GM12891 (cell line): ENCODE measurements around the gene NDFIP2. TPM values are rescaled to one million over a fixed set of nuclear protein-coding genes. Genes with fewer than 3 reads are reported as not detected.

Experiments
- DNase-seq: peaks from one replicate; pipeline ENCODE4 v3.0.0; 2011; ENCODE audit warnings: low spot score; ENCODE audit not compliant: insufficient read length
- FAIRE-seq: peaks from 2 replicates; lab custom pipeline; 2011; peaks lifted over from hg19 to GRCh38; lab: Jason Lieb, UNC
- PAX5 ChIP-seq: IDR thresholded peaks from 2 replicates; pipeline ENCODE4 v1.6.1; 2011; ENCODE audit warnings: low read length, moderate library complexity, mild to moderate bottlenecking; ENCODE audit not compliant: insufficient read depth, severe bottlenecking
- POLR2A ChIP-seq: IDR thresholded peaks from 2 replicates; pipeline ENCODE4 v1.6.1; 2011; ENCODE audit warnings: low read depth, low read length, control low read depth
- POLR2AphosphoS5 ChIP-seq: IDR thresholded peaks from 2 replicates; pipeline ENCODE4 v1.6.1; 2011; ENCODE audit warnings: low read depth, low read length, control low read depth
- POU2F2 ChIP-seq: IDR thresholded peaks from 2 replicates; pipeline ENCODE4 v1.6.1; 2011; ENCODE audit warnings: low read depth, mild to moderate bottlenecking, control low read depth, low read length, moderate library complexity
- SPI1 ChIP-seq: IDR thresholded peaks from 2 replicates; pipeline ENCODE4 v1.6.1; 2011; ENCODE audit warnings: low read depth, low read length, control low read depth
- TAF1 ChIP-seq: IDR thresholded peaks from 2 replicates; pipeline ENCODE4 v1.6.1; 2011; ENCODE audit warnings: low read depth, low read length, control low read depth
- polyA plus RNA-seq: library from polyadenylated mRNA; unstranded; fragments of >200 nt; gene quantifications from one replicate; pipeline ENCODE4 v1.2.1, GENCODE V29; 2012; ENCODE audit warnings: low read depth, missing spikeins, inconsistent platforms; ENCODE audit not compliant: missing spikeins

Gene NDFIP2, protein sequence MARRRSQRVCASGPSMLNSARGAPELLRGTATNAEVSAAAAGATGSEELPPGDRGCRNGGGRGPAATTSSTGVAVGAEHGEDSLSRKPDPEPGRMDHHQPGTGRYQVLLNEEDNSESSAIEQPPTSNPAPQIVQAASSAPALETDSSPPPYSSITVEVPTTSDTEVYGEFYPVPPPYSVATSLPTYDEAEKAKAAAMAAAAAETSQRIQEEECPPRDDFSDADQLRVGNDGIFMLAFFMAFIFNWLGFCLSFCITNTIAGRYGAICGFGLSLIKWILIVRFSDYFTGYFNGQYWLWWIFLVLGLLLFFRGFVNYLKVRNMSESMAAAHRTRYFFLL
- 19.5 TPM for polyA plus RNA-seq

DNA sequence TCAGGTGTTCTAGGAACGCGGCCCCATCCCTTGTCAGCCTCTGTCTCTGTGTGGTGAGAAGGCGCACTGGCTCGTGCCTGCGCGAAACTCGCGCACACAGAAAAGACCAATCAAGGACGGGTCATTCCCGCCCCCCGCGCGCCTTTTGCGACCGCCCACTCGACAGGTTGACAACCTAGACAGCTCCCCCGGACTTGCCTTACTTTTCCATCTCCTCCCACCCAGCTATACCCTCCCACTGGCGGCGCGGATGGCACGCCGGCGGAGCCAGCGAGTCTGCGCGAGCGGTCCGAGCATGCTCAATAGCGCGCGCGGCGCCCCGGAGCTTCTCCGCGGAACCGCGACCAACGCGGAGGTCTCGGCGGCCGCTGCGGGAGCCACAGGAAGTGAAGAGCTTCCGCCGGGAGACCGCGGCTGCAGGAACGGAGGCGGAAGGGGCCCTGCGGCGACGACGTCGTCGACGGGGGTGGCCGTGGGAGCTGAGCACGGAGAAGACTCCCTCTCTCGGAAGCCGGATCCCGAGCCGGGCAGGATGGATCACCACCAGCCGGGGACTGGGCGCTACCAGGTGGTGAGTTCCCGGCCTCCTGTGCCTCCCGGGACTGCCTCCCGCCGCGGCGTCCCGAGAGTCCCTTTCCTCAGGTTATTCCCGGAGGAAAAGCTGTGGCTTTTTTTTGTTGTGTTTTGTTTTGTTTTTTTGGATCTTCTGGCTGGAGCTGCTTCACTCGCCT lies at the start of gene NDFIP2:
Gene NDFIP2, plus strand, starts transcription at position 202 of the 731 bp plus-strand sequence. Its CDS starts 49 bp downstream, at position 251.
- DNase-seq (peak; percentile 52), FAIRE-seq (peak; percentile 99)
- peak; percentile 46; the same call in 1 of the 2 replicates for TF ChIP-seq POU2F2
- TF ChIP-seq PAX5: no peak
- TF ChIP-seq POLR2AphosphoS5: peak; percentile 60
- TF ChIP-seq SPI1: peak; percentile 21; the same call in 1 of the 2 replicates
- TF ChIP-seq POLR2A: peak; percentile 81
- no peak; the same call in 1 of the 2 replicates for TF ChIP-seq TAF1

DNA sequence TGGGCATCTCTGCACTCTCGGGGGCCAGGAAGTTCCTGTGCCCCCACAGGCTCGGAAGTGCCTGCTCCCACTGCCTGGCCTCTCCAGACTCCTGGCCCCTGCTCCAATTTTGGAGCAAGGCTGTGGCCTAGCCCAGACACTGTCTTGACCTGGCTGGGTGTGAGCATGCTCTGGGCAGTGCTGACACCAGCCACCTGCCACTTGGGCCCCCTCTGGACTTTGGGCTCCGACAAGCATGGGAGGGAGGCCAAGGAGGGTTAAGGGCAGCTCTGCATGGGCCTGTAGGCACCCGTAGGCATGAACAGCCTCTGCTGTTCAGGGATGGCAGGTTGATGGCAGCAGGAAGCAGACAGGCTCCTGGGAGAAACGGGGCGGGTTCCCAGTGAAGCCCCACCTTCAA lies 48.9 kb upstream of the NDFIP2 start:
- FAIRE-seq (no peak), DNase-seq (no peak)
- TF ChIP-seq POLR2A (no peak), POU2F2 (no peak), PAX5 (no peak), SPI1 (no peak), POLR2AphosphoS5 (no peak), TAF1 (no peak)

DNA sequence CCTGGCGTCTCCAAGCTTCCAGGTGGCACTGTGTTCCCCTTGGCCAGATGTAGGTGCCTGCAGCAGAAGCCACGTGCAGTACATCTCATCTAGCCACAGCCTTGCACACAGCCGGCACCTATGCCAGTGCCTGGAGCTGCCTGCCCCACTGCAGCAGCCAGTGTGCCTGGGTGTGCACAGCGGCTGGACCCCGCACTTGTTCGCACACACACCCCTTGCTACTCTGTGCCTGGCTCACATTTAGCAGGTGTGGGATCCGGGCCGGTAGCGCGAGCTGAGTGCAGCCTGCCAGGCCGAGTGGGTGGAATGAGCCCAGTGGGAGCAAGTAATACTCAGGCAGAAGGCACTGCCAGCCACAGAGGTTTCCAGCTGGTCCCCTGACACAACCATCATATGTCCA lies 48.0 kb upstream of the NDFIP2 start:
- FAIRE-seq: no peak
- TF ChIP-seq TAF1 (no peak), POLR2AphosphoS5 (no peak), SPI1 (no peak), PAX5 (no peak), POU2F2 (no peak), POLR2A (no peak)
- DNase-seq: no peak

DNA sequence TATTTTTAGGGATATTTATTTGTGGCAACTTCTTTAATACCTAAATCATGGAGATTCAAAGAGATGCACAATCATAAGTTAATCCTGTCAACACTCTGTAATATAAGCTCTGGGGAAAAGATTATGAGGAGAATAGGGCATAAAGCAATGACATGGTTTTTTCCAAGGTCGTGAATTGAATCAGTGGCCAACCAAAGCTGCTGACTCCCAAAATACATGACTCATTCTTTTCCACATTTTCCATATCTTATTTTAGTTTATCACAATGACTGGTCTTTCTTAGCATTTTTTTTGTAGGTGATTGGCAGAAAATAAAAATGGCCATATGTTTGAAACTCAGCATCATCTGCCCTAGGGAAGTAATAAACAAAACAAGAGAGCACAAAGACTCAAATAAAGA lies 46.4 kb upstream of the NDFIP2 start:
- DNase-seq: no peak

DNA sequence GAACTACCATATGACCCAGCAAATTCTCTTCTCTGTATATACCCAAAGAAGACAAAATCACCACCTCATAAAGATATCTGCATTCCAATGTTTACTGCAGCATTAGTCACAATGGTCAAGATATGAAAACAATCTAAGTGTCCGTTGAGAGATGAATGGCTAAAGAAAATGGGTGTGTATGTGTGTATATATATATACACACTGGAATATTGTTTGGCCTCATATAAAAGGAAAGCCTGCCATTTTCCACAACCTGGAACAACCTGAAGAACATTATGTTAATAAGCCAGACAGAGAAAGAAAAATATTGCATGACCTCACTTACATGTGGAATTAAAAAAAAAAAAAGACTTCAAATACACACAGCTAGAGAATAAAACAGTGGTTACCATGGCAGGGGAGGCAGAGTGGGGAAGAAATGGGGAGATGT lies 45.4 kb upstream of the NDFIP2 start:
- DNase-seq: no peak
- FAIRE-seq: no peak
- TF ChIP-seq POLR2A (no peak), POLR2AphosphoS5 (no peak), TAF1 (no peak), SPI1 (no peak), PAX5 (no peak), POU2F2 (no peak)

More for the DNA sequence above, 46.4 kb upstream of the NDFIP2 start:
- FAIRE-seq: no peak
- TF ChIP-seq PAX5 (no peak), POLR2AphosphoS5 (no peak), POU2F2 (no peak), POLR2A (no peak), TAF1 (no peak), SPI1 (no peak)

DNA sequence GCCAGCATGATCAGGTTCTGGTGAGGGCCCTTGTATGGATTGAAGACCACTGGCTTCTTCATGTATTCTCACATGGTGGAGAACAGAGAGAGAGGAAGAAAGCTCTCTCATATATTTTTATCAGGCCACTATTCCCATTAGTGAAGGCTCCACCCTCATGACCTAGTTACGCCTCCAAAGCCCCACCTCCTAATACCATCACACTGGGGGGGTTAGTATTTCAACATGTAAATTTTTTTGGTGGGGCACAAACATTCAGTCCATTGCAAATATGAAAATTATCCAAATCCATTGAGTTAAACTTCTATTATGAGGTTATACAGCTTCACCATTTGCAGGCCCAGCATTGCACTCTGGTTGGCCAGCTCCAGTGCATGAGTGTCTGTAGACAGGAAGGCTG lies 41.7 kb upstream of the NDFIP2 start:
- FAIRE-seq (no peak), DNase-seq (no peak)
- TF ChIP-seq POLR2A (no peak), POLR2AphosphoS5 (no peak), POU2F2 (no peak), PAX5 (no peak), TAF1 (no peak)

DNA sequence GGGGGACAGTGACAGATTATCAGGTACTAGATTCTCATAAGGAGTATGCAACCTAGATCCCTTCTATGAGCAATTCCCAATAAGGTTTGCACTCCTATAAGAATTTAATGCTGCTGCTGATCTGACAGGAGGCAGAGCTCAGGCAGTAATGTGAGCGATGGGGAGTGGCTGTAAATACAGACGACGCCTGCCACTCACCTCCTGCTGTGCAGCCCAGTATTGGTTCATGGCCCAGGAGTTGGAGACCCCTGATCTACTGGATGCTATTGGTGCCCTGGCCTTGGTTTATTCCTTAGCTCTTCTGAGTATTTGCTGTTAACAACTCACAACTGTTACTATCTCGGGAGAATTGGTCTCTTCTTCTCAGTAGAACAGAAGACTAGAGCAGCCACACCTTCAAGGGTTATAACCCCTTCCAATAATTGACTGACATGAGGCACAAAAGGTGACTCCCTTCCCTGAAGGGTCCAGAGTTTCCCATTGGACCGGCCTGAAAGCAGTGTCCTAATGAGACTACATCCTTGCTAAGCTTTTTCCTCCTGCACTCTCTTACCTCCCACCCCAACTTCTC lies 39.9 kb upstream of the NDFIP2 start:
- TF ChIP-seq POU2F2: no peak
- TF ChIP-seq SPI1: no peak
- no peak for TF ChIP-seq PAX5
- TF ChIP-seq TAF1: no peak
- TF ChIP-seq POLR2A: no peak
- no peak for TF ChIP-seq POLR2AphosphoS5
- FAIRE-seq: no peak

DNA sequence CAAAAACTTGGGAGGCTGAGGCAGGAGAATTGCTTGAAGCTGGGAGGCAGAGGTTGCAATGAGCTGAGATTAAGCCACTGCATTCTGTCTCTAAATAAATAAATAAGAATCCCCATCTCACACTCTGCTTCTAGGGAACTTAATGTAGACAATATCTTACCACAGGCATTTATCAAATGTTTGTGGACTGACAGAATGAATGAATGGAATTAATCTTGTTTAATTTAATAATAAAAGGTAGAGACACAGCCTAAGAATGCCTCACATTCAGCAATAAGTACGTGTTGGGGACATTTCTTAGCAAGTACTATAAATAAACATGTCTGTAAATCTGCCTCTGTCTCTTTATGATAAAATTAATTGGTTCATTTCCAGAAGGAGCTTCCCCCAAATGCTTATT lies 38.7 kb upstream of the NDFIP2 start:
- TF ChIP-seq POLR2AphosphoS5 (no peak), POU2F2 (no peak), TAF1 (no peak), PAX5 (no peak), POLR2A (no peak), SPI1 (no peak)
- no peak for DNase-seq
- FAIRE-seq: no peak

More for the DNA sequence above, 39.9 kb upstream of the NDFIP2 start:
- DNase-seq: no peak

DNA sequence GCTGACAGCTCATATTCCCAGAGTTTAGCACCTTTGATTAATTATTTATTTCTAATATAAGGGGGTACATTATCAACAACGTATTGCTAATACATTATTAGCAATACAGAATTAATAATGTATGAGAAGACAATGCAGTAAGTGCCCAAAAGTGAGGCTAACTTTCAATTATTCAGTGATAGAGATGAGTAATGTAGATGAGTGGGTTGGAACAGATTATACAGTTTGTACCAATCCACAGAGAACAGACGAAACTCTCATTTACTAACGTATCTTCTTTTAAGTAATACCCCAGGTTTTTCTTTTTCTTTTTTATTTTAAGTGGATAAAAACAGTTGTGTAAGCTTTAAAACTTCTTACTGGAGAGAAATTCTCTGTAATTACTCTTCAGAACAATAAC lies 38.2 kb upstream of the NDFIP2 start:
- DNase-seq (no peak), FAIRE-seq (no peak)
- TF ChIP-seq PAX5 (no peak), SPI1 (no peak), POLR2A (no peak), POLR2AphosphoS5 (no peak), TAF1 (no peak), POU2F2 (no peak)
